GM21825 (cell line): Measurements from ENCODE around the gene KIRREL3.
A peak's percentile ranks its signal among the peaks of the same experiment; 100 is the strongest.

Experiments used
- ATAC-seq: cut with Tn5 transposase; IDR thresholded peaks from one replicate; pipeline ENCODE4 v1.9.1; 2021; ENCODE audit warnings: mild to moderate bottlenecking, moderate library complexity; ENCODE audit not compliant: unreplicated experiment

The KIRREL3 gene

GRCh38 chr11:126459691-126460281, 540.8 kb downstream of the KIRREL3 start:
- ATAC-seq, result no peak

GRCh38 chr11:126457817-126458216, 542.8 kb downstream of the KIRREL3 start:
- ATAC-seq, result no peak

DNA sequence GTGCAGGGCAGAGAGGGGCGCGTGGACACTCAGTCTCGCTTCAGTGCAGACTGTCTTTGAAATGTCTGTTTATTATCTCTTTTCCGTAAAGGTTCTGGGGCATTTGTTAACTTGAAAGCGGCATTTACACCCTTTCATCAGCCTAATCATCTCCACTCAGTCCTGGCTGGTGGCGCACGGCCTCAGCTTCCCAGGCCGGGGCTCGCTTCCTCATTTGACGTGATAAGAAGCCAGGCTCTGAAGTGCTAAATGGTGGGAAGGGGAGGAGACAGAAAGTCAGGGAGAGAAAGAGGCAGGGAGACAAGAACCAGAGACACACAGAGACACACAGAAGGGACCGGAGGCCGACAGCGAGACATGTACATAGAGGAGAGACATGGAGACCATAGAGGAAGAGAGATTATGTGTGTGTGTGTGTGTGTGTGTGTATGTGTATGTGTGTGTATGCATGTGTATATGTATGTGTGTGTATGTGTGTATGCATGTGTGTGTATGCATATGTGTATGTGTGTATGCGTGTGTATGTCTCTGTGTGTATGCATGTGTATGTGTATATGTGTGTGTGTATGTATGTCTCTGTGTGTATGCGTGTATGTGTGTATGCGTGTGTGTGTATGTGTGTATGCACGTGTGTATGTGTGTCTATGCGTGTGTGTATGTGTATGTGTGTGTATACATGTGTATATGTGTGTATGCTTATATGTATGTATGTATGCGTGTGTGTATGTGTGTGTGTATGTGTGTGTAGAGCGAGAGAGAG, 543.6 kb downstream of the KIRREL3 start:
- no peak for ATAC-seq

DNA sequence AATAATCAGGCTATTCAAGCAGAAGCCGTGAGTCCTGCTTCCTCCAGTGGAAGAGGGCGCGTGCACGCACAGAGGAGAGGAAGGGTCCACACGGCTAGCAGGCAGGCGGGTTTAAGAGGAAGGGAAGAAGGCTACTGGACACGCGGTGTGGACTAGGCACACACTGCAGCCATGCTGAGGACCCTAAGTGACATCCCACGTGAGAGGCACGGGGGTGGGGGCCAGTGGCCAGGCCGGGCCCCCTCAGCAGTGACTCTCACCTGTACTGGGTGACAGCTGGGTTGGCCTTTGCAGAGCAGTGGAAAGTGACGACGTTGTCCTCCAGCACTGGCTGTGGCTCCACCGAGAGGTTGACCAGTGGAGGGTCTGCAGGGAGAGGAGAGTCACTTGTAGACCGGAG, 544.5 kb downstream of the KIRREL3 start:
- no peak for ATAC-seq

GRCh38 chr11:126452241-126453101, 548.1 kb downstream of the KIRREL3 start:
- no peak for ATAC-seq

- ATAC-seq, result no peak
These were observed 549.3 kb downstream of the KIRREL3 start for GRCh38 chr11:126451211-126451802.

DNA sequence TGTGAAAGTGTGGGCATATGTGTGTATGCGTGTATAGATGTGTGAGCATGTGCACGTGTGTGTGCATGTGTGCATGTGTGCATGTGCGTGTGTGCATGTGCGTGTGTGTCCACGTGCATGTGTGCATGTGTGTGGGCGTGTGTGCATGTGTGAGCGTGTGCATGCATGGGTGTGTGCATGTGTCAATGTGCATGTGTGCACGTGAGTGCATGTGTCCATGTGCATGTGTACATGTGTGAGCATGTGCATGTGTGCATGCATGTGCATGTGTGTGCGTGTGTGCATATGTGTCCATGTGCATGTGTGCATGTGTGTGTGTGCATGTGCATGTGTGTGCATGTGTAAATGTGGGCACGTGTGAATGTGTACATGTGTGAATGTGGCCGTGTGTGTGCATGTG, 549.8 kb downstream of the KIRREL3 start:
- ATAC-seq, result no peak

DNA sequence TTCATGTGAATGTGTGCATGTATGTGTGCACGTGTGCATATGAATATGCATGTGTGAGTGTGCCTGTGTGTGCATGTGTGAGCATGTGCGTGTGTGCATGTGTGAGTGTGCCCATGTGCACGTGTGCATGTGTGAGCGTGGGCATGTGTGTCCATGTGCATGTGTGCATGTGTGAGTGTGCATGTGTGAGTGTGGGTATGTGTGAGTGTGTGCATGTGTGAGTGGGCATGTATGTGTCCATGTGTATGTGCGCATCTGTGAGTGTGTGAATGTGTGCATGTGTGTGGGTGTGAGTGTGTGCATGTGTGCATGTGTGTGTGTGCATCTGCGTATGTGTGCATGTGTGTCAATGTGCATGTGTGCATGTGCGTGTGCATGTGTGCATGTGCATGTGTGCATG, 550.4 kb downstream of the KIRREL3 start:
- no peak for ATAC-seq

DNA sequence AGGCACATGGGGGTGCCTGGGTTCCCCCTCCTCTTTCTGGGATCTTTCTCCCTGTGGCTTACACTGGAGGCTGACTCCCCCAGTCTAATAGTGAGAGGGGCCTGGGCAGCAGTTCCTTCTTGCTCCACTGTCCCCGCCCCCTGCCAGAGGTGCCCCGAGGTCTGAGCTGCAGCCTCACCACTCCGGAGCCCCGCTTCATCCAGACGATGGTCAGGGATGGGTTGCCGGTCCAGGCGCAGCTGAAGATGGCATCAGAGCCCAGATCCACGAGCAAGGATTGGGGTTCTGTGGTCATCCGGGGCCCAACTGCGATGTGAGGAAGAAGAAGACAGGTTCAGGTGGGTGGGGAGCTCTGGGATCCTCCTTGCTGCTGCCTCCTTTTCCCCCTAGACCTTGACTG, 554.0 kb downstream of the KIRREL3 start:
- ATAC-seq, result no peak

DNA sequence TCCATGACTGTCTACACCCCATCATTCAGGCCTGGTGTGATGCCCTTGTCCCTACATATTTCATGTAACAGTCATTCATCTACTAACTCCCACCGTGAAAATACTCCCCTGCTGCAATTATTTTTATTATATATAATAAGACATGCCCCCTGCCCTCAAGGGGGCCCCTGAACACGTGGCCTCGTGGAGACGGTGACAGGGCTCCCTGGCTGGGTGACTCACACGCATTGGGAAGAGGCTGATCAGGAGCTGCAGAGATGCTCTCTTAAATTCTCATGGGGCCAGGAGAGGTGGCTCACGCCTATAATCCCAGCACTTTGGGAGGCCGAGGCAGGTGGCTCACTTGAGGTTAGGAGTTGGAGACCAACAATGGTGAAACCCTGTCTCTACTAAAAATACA, 556.5 kb downstream of the KIRREL3 start:
- ATAC-seq, result no peak

DNA sequence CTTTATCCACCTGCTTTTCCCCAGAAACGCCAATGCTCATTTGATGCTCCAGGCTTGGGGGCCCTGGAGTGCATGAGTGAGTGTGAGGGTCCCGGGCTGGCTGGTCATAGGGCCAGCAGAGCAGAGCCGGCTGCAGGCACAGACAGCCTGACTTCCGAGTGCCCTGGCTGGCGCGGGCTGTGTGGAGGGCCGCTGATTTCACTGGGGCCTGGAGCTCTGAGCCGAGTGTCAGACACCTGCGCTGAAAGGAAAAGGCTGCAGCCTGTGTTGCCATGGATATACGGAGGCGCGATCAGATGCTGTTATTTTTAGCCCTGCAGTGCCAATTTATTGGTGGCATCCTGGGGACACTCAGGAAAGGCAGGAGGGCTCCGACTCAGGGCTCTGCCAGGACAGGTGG, 557.5 kb downstream of the KIRREL3 start:
- ATAC-seq, result no peak

- ATAC-seq, result peak; percentile 65
These were observed 559.6 kb downstream of the KIRREL3 start for GRCh38 chr11:126440792-126441514.

- ATAC-seq, result no peak
These were observed 560.3 kb downstream of the KIRREL3 start for GRCh38 chr11:126440276-126440675.

DNA sequence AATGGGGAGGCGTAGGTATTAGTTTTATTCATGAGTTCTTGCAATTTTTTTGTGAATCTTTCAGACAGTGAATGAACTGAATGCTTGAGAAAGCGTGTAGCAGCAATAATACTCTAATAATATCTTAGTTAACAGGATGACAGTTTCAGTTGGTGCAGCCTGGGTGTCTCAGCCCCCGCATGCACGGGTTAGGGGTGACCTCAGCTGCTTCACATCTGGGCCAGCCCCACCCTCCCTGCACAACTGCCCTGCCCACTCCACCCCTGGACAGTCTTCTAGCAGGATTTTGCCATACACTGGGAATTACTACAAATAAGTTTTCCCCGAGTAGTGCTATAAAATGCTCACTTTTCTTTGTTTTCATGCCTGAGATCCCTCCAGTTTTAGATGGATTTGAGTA, 561.9 kb downstream of the KIRREL3 start:
- no peak for ATAC-seq

GRCh38 chr11:126438272-126438671, 562.3 kb downstream of the KIRREL3 start:
- ATAC-seq, result no peak

GRCh38 chr11:126437731-126438130, 562.8 kb downstream of the KIRREL3 start:
- ATAC-seq, result no peak

DNA sequence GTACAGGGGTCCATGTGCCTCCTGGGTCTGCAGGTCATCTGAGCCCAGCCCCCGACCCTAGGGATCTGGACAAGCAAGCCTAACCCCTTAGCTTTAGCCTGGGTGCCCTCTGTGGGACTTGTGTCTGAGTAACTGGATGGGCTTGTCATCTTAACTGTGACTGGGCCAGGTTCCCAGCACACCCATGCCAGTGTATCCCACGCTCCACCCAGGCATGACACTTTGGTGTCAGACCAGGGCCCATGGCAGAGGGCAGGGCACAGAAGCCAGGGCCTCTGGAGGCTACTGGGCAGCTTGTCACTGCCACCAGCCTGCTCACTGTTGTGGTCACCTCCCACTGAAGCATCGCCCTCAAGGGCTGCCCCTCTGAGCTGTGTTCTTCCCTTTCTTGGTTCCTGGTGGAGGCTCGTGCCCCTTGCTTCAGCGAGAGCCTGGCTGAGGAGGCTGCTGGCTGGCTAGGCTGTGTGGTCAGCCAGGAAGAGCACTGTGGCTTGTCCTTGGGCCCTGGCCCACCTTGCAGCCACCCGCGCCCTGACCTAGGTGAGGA, 564.3 kb downstream of the KIRREL3 start:
- ATAC-seq, result no peak

GRCh38 chr11:126434950-126435335, 565.6 kb downstream of the KIRREL3 start:
- no peak for ATAC-seq

GRCh38 chr11:126433989-126434949, 566.3 kb downstream of the KIRREL3 start:
- no peak for ATAC-seq
